Gastroesophageal sphincter (tissue), 4 donors: ENCODE measurements around the gene ADAM17. TPM values are rescaled to one million over a fixed set of nuclear protein-coding genes. Genes with fewer than 3 reads are reported as not detected.
"Not testable (repeated sequence)": the region's sequence is repeated elsewhere in the genome, so short reads cannot be mapped to it uniquely, and the experiment has no call there.

Source experiments
- ATAC-seq: fragments of 150-250 bp; one replicate; pipeline ENCODE4 v1.9.1; 2016; ENCODE audit warnings: mild to moderate bottlenecking, moderate library complexity
- H3K27ac ChIP-seq, 4 donors: fragments of 200-600 bp; sonication (generic) in 3 of 4; 1 replicate in 3 of 4; 2 replicates in 1 of 4; pipeline ENCODE4 v1.5.1; 2016 to 2019
- H3K27me3 ChIP-seq: fragments of 200-600 bp; sonication (generic); one replicate; pipeline ENCODE4 v1.5.1; 2019
- H3K36me3 ChIP-seq, 2 donors: fragments of 200-600 bp; sonication (generic); one replicate each; pipeline ENCODE4 v1.5.1; 2019; ENCODE audit warnings: control low read depth in 1 of 2
- H3K4me1 ChIP-seq, 3 donors: fragments of 200-600 bp; sonication (generic); 1 replicate in 2 of 3; 2 replicates in 1 of 3; pipeline ENCODE4 v1.5.1; 2016 to 2019; ENCODE audit warnings: control low read depth in 2 of 3
- H3K4me3 ChIP-seq, 2 donors: fragments of 200-600 bp; sonication (generic); one replicate each; pipeline ENCODE4 v1.5.1; 2019; ENCODE audit warnings: mild to moderate bottlenecking in 1 of 2, moderate library complexity in 1 of 2
- H3K9me3 ChIP-seq, 3 donors: fragments of 200-600 bp; sonication (generic); one replicate each; pipeline ENCODE4 v1.5.1; 2017 to 2019; ENCODE audit warnings: control low read depth in 2 of 3
- EP300 ChIP-seq: sonication (generic); formaldehyde crosslinking; IDR thresholded peaks from one replicate; pipeline ENCODE4 v1.6.1; 2017; ENCODE audit warnings: antibody characterized with exemption, mild to moderate bottlenecking
- POLR2A ChIP-seq, 2 donors: fragments of 450-650 bp; IDR thresholded peaks; one replicate each; pipeline ENCODE4 v1.6.1; 2017; ENCODE audit warnings: antibody characterized with exemption in 2 of 2, mild to moderate bottlenecking in 2 of 2, moderate library complexity in 1 of 2
- POLR2AphosphoS5 ChIP-seq: sonication (generic); formaldehyde crosslinking; IDR thresholded peaks from one replicate; pipeline ENCODE4 v1.6.1; 2017; ENCODE audit warnings: antibody characterized with exemption
- WGBS, 2 donors: methylation state at CpG; one replicate each; pipeline ENCODE4 v1.1.5; 2018; ENCODE audit warnings: low coverage in 1 of 2; 5-methylcytosine and 5-hydroxymethylcytosine counted together
- total RNA-seq, 4 donors: library from RNA; depleted of rRNA; stranded (reverse); fragments of >200 nt; gene quantifications; one replicate each; pipeline ENCODE4 v1.1.0, GENCODE V29; 2016
- TF ChIP-seq, protein P1 (sequence below), 4 experiments: fragments of 200-600 bp in 2 of 4; fragments of 450-650 bp in 2 of 4; sonication (generic) in 1 of 4; IDR thresholded peaks; one replicate each; pipeline ENCODE4 v1.5.1; 2017 to 2019; ENCODE audit warnings: antibody characterized with exemption in 4 of 4, mild to moderate bottlenecking in 2 of 4, moderate library complexity in 2 of 4

The ADAM17 gene
- total RNA-seq, 4 donors from 2014 or later = 16.0 to 38.3 (median 17.9) TPM

DNA sequence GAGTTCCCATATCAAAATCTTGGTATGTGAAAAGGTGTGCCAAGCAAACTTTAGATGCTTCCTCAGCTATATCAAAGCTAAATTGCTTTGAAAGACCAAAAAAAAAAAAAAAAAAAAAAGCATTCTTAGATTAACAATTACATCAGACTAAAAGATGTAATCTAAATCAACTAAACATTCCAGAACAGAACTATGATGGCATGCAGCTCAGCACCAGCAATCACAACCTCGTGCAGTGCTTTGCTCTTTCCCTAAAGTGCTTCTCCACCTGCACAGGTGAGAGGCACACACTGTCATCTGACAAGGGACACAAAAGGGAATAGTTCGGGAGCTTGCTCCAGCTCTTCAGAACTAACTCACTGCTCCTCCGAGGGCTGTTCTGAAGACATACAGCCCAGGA, 37.5 kb downstream of the ADAM17 start:
- Histone ChIP-seq H3K36me3 (peaks cover 5 to 87% of the 10 kb centered on the region in 2 donors), H3K4me3 (no peak overlapping the region), H3K27me3 (no peaks in the 10 kb centered on the region), H3K4me1 (no peaks in the 10 kb centered on the region), H3K9me3 (no peaks in the 10 kb centered on the region), H3K27ac (no peak overlapping the region)
- TF ChIP-seq POLR2A (IDR thresholded peaks at IDR 0.05) (no peak), EP300 (no peak), POLR2AphosphoS5 (no peak)
- TF ChIP-seq, protein P1, sequence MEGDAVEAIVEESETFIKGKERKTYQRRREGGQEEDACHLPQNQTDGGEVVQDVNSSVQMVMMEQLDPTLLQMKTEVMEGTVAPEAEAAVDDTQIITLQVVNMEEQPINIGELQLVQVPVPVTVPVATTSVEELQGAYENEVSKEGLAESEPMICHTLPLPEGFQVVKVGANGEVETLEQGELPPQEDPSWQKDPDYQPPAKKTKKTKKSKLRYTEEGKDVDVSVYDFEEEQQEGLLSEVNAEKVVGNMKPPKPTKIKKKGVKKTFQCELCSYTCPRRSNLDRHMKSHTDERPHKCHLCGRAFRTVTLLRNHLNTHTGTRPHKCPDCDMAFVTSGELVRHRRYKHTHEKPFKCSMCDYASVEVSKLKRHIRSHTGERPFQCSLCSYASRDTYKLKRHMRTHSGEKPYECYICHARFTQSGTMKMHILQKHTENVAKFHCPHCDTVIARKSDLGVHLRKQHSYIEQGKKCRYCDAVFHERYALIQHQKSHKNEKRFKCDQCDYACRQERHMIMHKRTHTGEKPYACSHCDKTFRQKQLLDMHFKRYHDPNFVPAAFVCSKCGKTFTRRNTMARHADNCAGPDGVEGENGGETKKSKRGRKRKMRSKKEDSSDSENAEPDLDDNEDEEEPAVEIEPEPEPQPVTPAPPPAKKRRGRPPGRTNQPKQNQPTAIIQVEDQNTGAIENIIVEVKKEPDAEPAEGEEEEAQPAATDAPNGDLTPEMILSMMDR (IDR thresholded peaks at IDR 0.05) = no peak
- WGBS, 2 donors = 84 to 93% methylated on average over 2 to 3 of the region's 3 CpGs
- ATAC-seq = no peak

DNA sequence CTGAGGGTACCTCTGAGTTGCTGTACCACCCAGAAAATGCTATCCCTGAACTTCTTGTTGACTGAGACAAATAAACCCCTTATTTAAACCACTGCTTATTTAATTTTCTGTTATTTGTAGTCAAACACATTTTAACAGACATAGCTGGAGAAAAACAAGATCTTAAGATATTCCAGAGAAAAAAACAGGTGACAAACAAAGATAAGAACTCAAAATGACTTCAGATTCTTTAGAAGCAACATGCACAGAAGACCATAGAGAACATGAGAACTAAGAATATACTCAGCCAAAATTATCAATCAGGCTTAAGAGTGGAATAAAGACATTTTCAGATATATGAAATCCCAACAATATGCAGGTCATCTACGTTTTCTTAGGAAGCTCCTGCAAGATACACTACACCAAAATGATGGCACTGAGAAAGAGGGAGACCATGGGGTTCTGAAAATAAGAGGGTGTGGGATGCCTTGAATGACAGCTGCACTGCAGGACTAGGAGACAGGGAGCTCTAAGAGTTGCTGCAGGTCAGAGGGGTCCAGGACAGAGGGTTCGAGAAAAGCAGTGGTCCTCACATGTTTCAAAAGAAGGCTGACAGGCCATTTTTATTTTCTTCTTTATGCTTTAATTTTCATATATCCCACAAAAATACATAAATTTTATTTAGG, 38.4 kb downstream of the ADAM17 start:
- peaks cover 5 to 89% of the 10 kb centered on the region in 2 donors for H3K36me3 ChIP-seq
- ATAC-seq = no peak
- H3K27ac ChIP-seq = no peak overlapping the region
- WGBS, 2 donors = 75 to 91% methylated on average over 2 of the region's 2 CpGs
- H3K4me1 ChIP-seq = no peaks in the 10 kb centered on the region
- H3K27me3 ChIP-seq = no peaks in the 10 kb centered on the region
- TF ChIP-seq POLR2A (IDR thresholded peaks at IDR 0.05) (no peak), EP300 (no peak), POLR2AphosphoS5 (no peak)
- TF ChIP-seq, protein P1 (IDR thresholded peaks at IDR 0.05) = no peak
- H3K4me3 ChIP-seq = no peak overlapping the region
- no peaks in the 10 kb centered on the region for H3K9me3 ChIP-seq

DNA sequence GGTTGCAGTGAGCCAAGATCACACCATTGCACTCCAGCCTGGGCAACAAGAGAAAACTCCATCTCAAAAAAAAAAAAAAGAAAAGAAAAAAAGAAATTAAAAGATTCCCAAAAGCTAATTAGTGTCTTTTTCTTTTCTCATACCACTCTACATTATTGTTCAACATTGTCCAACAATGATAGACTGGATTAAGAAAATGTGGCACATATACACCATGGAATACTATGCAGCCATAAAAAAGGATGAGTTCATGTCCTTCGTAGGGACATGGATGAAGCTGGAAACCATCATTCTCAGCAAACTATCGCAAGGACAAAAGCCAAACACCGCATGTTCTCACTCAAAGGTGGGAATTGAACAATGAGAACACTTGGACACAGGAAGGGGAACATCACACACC, 41.7 kb downstream of the ADAM17 start:
- H3K36me3 ChIP-seq = peaks cover 0 to 85% of the 10 kb centered on the region in 2 donors
- ATAC-seq, H3K4me3 ChIP-seq, H3K27me3 ChIP-seq, H3K4me1 ChIP-seq, H3K9me3 ChIP-seq, H3K27ac ChIP-seq: not testable (repeated sequence)
- WGBS, 2 donors = 83 to 100% methylated on average over 2 to 3 of the region's 3 CpGs

DNA sequence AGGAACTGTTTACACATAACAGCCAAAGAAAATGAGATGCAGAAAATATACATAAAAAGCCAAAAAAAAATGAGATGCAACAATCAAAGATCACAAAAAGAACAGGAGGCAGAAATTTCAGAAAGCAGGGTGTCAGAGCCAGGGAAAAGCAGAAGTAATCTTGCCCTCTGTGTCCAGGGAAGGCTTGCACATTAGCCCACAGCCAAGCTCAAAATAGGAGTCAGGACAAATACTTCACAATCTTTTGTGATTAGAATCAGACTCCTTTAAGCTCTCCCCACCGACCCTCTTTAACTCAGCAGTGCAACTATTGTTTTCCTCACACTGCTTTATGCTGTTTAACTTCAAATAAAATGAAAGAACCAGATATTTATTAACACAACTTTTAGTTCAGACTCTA, 46.7 kb downstream of the ADAM17 start:
- no peaks in the 10 kb centered on the region for H3K9me3 ChIP-seq
- no peak overlapping the region for H3K27ac ChIP-seq
- no peak for TF ChIP-seq POLR2AphosphoS5
- TF ChIP-seq POLR2A (IDR thresholded peaks at IDR 0.05) = no peak
- TF ChIP-seq, protein P1 (IDR thresholded peaks at IDR 0.05) = no peak
- TF ChIP-seq EP300 = no peak
- no peak for ATAC-seq
- 6 to 45% methylated on average over 1 of the region's 1 CpG for WGBS, 2 donors
- no peaks in the 10 kb centered on the region for H3K27me3 ChIP-seq
- peaks cover 0 to 89% of the 10 kb centered on the region in 2 donors for H3K36me3 ChIP-seq
- no peak overlapping the region for H3K4me3 ChIP-seq
- peaks cover 0 to 4% (median 0%) of the 10 kb centered on the region in 3 donors for H3K4me1 ChIP-seq

DNA sequence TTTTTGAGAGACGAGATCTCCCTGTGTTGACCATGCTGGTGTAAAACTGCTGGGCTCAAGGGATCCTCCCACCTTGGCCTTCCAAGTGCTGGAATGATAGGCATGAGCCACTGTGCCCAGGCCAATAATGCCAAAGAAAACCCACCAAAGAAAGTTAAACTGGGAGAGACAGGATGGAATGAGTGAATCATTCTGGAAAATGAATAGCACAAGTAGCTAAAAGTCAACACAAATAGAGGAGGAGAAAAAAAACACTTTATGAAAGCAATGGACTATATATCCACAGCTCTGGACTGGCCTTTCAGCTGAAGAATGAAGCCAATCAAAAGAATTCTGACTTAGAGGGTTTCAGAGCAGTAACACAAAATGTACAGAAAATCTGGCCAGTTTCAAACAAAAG, 57.4 kb downstream of the ADAM17 start:
- Histone ChIP-seq H3K4me3 (no peak overlapping the region), H3K9me3 (no peaks in the 10 kb centered on the region), H3K27me3 (no peaks in the 10 kb centered on the region), H3K27ac (peak overlapping the region in 3 of 4 donors; percentile 1 to 28 (median 11)), H3K36me3 (peaks cover 0 to 84% of the 10 kb centered on the region in 2 donors), H3K4me1 (peaks cover 0 to 13% (median 0%) of the 10 kb centered on the region in 3 donors)
- WGBS, 2 donors = 43 to 80% methylated on average over 1 of the region's 1 CpG
- TF ChIP-seq POLR2AphosphoS5 = no peak
- ATAC-seq = no peak

DNA sequence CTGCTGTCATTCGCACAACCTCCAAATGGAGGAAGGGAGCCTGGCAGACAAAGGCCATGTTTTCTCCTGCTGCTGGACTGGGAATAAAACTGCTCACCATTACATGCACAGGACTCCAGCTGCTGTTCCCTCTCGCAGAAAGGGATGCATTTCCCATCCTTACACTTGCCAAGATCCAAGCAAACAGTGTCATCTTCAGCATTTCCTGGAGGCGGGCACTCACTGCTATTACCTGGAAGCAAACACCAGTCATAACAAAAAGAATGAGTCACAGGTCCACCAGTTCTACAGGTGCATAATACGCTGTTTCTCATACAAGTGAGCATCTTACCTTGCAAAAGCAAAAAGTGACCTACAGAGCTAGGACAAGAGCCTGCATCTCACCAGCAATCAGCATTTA, 58.6 kb downstream of the ADAM17 start:
- peaks cover 0 to 84% of the 10 kb centered on the region in 2 donors for H3K36me3 ChIP-seq
- H3K27me3 ChIP-seq = no peaks in the 10 kb centered on the region
- no peak for ATAC-seq
- WGBS, 2 donors = 82 to 96% methylated on average over 3 of the region's 4 CpGs
- no peak for TF ChIP-seq POLR2A (IDR thresholded peaks at IDR 0.05)
- TF ChIP-seq EP300 = no peak
- TF ChIP-seq POLR2AphosphoS5 = no peak
- TF ChIP-seq, protein P1 (IDR thresholded peaks at IDR 0.05) = no peak
- H3K27ac ChIP-seq = no peak overlapping the region
- peaks cover 0 to 13% (median 0%) of the 10 kb centered on the region in 3 donors for H3K4me1 ChIP-seq
- no peak overlapping the region for H3K4me3 ChIP-seq
- no peaks in the 10 kb centered on the region for H3K9me3 ChIP-seq
